CD4-positive, alpha-beta T cell treated with Interleukin-17A for 1 hour (primary cell): ENCODE data around the gene HLA-DOB.
"Not testable (repeated sequence)": the region's sequence is repeated elsewhere in the genome, so short reads cannot be mapped to it uniquely, and the experiment has no call there.

Source experiments
- DNase-seq: peaks from one replicate; pipeline ENCODE4 v3.0.0-alpha.2; 2020

Gene HLA-DOB

DNA sequence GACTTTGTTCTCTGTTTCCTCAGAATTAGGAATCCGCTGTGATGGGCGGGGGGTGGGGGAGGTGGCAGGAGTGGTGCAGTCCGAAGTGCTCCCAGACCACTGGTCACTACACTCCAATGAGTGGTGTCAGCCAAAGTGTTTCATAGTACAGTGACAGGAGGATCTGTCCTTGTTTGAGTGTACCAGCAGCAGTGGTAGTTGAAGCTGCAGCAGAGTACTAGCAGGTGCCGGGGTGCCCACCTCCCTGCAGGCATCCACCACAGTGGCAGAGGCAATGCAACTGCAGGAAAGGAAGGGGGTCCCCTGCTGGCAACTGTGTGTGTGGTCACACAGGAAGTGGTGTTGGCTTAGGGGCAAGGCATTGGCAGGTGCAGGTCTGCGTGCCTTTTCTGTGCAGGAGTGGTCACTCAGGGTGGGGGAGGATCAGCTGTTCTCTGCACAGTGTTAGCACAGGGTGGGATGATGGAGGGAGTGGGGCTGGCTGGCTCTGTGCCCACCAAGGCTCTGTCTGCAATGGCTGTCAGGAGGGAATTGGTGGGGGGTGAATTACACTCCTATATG, 9.7 kb downstream of the HLA-DOB start:
- no peak for DNase-seq

GRCh38 chr6:32805404-32805803, 11.4 kb downstream of the HLA-DOB start:
- DNase-seq = not testable (repeated sequence)

GRCh38 chr6:32803416-32803815, 13.4 kb downstream of the HLA-DOB start:
- no peak for DNase-seq

- no peak for DNase-seq
These were observed 17.1 kb downstream of the HLA-DOB start for GRCh38 chr6:32799740-32800139.

- DNase-seq = no peak
These were observed 17.6 kb downstream of the HLA-DOB start for GRCh38 chr6:32799168-32799567.

DNA sequence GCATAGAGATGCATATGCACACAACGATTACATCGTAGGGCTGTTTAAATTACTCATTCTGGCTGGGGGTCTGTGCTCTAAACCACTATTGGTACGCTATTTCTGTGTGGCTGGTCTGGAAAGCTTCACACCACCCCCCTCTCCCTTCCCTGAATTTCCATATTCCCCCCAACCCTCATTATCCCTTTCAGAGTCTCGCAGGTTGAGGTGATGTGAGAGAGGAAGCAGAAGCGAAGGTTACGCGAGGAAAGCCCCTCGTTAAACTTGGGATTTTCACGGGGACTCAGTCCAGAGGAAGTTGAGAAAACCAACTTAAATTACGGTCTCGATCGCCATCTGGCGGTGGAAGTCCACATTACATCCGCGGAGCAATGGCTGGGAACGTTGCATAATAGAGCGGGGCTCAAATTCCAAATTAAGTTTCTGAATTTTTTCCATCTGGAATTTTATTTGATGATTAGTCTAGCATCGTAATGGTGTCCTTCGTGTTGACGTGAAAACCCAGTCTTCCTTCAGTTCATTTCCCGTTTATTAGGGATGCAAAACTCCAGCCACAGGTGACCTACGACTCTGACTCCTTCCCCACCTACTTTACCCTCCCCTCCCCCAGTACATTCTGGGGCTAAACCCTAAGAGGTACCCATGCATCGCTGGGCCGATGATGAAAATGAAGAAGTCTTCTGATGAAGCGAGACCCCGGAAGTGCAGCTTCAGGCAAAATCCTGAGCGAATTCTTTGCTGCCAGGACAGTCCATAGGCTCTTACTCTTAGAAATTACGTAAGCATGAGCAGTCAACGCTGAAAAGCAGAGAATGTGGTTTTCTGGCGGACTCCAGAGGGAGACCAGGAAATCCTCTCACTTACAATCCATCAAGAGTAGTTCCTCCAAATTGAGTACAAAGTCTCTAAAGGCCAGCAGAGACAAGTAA, 19.7 kb downstream of the HLA-DOB start:
- peak; percentile 78 for DNase-seq

DNA sequence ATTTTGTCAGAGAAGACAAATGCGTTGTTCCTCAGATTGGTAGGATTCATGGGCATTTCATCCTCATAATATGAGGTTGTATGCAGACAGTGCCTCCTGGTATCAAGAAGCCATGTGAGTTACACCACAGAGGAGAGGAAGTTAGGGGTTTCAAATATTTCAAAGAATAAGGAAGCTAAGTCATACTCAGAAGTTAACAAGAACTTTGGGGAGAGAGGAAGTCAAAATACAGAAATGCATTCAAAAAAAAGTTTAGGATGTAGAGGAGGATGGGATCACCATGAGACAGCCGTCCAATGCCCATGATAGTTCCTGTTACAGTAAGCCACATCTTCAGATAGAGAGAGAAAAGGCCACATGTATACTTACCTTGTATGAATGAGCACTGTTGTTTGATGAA, 22.3 kb downstream of the HLA-DOB start:
- peak; percentile 14 for DNase-seq

DNA sequence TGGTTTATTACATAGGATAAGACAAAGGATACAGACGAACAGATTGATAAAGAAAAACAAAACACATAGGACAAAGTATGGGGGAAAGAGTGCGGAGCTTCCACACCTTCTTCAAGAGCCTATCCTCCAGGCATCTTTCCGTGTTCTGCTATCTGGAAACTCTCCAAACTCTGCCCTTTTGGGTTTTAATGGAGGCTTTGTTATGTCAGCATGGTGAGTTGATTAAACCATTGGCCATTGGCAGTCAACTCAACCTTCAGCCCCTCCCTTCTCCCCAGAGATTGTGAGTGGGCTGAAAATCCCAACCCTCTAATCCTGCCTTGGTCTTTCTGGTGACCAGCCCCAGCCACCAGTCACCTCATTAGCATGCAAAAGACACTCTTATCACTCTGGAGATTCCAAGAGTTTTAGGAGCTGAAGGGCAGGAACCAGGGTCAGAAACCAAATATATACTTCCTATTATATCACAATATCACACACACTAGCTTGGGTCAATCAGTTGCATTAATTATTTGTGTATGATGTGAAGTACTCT, 23.8 kb downstream of the HLA-DOB start:
- DNase-seq = no peak

GRCh38 chr6:32790306-32790705, 26.5 kb downstream of the HLA-DOB start:
- DNase-seq = no peak

DNA sequence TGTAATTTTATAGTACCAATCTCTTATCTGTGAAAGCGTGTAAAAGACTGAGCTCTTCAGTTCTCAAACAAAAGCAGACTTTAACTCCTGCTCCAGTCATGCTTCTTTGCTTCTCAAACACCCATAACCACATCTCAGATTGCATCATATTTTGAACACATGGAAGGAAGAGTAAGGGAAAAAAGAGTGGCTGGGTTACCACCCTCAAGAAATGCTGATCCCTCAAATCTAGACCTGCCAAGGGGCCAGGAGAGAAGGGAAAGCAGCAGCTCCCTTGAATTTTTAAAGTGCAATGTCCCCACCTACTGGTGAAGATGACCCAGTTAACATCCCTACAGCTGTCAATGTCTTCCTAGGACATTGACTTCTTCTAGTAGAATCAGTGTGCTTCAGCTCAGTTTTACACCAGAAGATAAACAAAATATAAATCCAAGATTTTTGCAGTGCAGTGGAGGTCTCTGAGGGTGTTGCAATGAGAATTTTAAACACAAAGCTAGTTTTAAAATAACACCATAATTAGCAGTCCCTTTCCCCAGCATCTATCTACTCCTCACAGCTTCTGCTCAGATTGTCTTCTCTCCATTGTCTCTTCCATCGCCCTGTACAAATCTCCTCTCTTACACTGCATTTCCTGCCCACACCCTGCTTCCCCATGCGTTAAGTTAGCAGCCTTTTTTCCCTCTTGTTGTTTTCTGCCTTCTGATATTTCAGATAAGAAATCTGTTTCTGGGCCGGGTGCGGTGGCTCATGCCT, 30.8 kb downstream of the HLA-DOB start:
- DNase-seq = peak; percentile 61

GRCh38 chr6:32782923-32783322, 33.9 kb downstream of the HLA-DOB start:
- not testable (repeated sequence) for DNase-seq

DNA sequence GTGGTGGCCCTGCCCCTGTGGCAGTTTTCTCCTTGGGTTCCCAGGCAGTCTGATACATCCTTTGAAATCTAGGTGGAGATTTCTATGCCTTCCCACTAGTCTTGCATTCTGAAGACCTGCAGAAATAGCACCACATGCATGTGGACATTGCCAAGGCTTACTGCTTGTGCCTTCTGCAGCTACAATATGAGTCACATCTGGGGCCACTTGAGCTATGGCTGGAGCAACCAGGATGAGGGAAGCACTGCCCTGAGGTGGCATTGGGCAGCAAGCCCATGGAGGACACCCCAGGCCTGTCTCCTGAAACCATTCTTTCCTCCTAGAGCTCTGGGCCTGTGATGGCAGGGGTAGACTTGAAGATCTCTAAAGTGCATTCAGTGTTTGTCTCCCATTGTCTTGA, 37.8 kb downstream of the HLA-DOB start:
- DNase-seq = no peak

DNA sequence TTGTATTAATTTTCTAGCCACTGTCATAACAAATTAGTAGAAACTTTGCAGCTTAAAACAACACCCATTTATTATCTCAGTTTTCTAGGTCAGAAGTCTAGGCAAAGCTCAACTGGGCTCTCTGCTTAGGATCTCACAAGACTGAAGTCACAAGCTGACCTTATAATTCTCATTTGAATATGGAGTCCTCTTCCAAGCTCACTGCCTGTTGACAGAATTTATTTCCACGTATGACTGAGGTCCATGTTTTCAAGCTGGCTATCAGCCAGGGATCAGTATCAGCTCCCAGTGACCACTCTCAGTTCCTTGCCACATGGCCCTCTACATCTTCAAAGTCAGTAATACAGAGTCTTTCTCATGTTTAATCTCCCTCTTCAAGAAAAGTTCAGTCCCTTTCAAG, 41.7 kb downstream of the HLA-DOB start:
- DNase-seq = no peak

GRCh38 chr6:32774426-32774825, 42.4 kb downstream of the HLA-DOB start:
- no peak for DNase-seq

DNA sequence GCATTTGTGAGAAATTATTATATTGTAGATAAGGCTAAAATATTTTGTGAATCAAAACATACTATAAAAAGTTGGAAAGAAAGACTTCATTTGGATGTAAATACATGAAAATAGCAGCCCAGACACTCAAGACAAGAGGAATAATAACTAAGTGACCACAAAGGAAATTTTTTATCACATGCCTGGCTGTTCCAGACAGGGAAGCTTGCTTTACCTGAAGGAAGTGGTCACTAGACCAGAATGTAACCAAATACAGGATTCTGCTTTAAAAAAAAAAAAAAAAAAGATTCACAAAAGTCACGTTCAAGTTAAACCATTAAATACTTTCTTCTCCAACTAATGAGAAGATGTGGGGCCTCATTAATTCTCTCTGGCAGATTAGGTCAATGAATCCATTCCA, 44.1 kb downstream of the HLA-DOB start:
- no peak for DNase-seq

- DNase-seq = no peak
These were observed 52.8 kb downstream of the HLA-DOB start for GRCh38 chr6:32764048-32764447.

DNA sequence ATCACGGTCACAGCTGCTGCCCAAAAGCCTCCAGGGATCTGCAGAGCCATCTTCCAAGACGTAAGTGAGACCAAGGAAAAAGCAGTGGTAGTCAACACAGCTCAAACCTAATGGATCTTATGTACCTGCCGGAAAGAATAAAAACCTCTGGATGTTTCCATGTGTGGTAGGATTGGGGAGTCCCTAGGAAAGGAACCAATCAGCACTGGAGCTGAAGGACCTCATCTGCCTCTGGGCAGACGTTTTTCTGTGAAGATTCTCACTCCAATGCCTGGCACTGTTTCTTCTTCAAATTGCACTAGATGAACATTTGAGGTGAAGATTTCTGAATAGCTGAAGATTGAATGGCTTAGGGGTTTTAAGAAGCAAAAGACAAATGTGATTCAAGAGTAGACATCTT, 53.4 kb downstream of the HLA-DOB start, which contains the start of gene HLA-DQB2:
HLA-DQB2 (minus strand) TSS at position 112 of the 400 bp plus-strand sequence; CDS start at position 50, 62 bp downstream.
- DNase-seq = no peak
